Measurements from ENCODE around the gene AOPEP. TPM values are rescaled to one million over a fixed set of nuclear protein-coding genes. Genes with fewer than 3 reads are reported as not detected.

The AOPEP gene
- total RNA-seq, 1 donor from 2014 or later, result 22.1 TPM

GRCh38 chr9:95116002-95116807, 389.7 kb downstream of the AOPEP start:
- no peak for DNase-seq (ENCODE audit: low spot score)
- H3K27ac Mint-ChIP-seq (ENCODE audit: unreplicated experiment), result no peak overlapping the region
- peaks cover 5% of the 10 kb centered on the region for H3K36me3 Mint-ChIP-seq (ENCODE audit: low read depth, unreplicated experiment)
- H3K4me3 Mint-ChIP-seq (ENCODE audit: unreplicated experiment), result no peak overlapping the region
- H3K27me3 Mint-ChIP-seq (ENCODE audit: unreplicated experiment), result no peaks in the 10 kb centered on the region
- no peaks in the 10 kb centered on the region for H3K9me3 Mint-ChIP-seq (ENCODE audit: unreplicated experiment)
- H3K4me1 Mint-ChIP-seq (ENCODE audit: unreplicated experiment), result peaks cover 2% of the 10 kb centered on the region
- TF ChIP-seq CTCF (IDR thresholded peaks at IDR 0.05; ENCODE audit: unreplicated experiment), result no peak

GRCh38 chr9:95116808-95117204, 390.3 kb downstream of the AOPEP start:
- H3K4me3 Mint-ChIP-seq (ENCODE audit: unreplicated experiment), result no peak overlapping the region
- no peaks in the 10 kb centered on the region for H3K9me3 Mint-ChIP-seq (ENCODE audit: unreplicated experiment)
- TF ChIP-seq CTCF (IDR thresholded peaks at IDR 0.05; ENCODE audit: unreplicated experiment), result no peak
- no peak for DNase-seq (ENCODE audit: low spot score)
- H3K27ac Mint-ChIP-seq (ENCODE audit: unreplicated experiment), result no peak overlapping the region
- H3K4me1 Mint-ChIP-seq (ENCODE audit: unreplicated experiment), result peaks cover 6% of the 10 kb centered on the region
- H3K36me3 Mint-ChIP-seq (ENCODE audit: low read depth, unreplicated experiment), result peaks cover 2% of the 10 kb centered on the region
- no peaks in the 10 kb centered on the region for H3K27me3 Mint-ChIP-seq (ENCODE audit: unreplicated experiment)

GRCh38 chr9:95118596-95118995, 392.1 kb downstream of the AOPEP start:
- peaks cover 6% of the 10 kb centered on the region for H3K4me1 Mint-ChIP-seq (ENCODE audit: unreplicated experiment)
- no peak overlapping the region for H3K4me3 Mint-ChIP-seq (ENCODE audit: unreplicated experiment)
- TF ChIP-seq CTCF (IDR thresholded peaks at IDR 0.05; ENCODE audit: unreplicated experiment), result no peak
- no peaks in the 10 kb centered on the region for H3K36me3 Mint-ChIP-seq (ENCODE audit: low read depth, unreplicated experiment)
- no peak for DNase-seq (ENCODE audit: low spot score)
- no peaks in the 10 kb centered on the region for H3K27me3 Mint-ChIP-seq (ENCODE audit: unreplicated experiment)
- H3K27ac Mint-ChIP-seq (ENCODE audit: unreplicated experiment), result no peak overlapping the region
- no peaks in the 10 kb centered on the region for H3K9me3 Mint-ChIP-seq (ENCODE audit: unreplicated experiment)

- Mint-ChIP-seq H3K36me3 (ENCODE audit: low read depth, unreplicated experiment) (no peaks in the 10 kb centered on the region), H3K4me1 (ENCODE audit: unreplicated experiment) (peaks cover 6% of the 10 kb centered on the region), H3K27ac (ENCODE audit: unreplicated experiment) (peak overlapping the region; percentile 14), H3K4me3 (ENCODE audit: unreplicated experiment) (no peak overlapping the region), H3K9me3 (ENCODE audit: unreplicated experiment) (no peaks in the 10 kb centered on the region), H3K27me3 (ENCODE audit: unreplicated experiment) (no peaks in the 10 kb centered on the region)
- DNase-seq (ENCODE audit: low spot score), result no peak
- no peak for TF ChIP-seq CTCF (IDR thresholded peaks at IDR 0.05; ENCODE audit: unreplicated experiment)
Observed at GRCh38 chr9:95120781-95121370, 394.4 kb downstream of the AOPEP start.
